B cell (primary cell): Measurements from ENCODE around the gene METTL25. TPM values are rescaled to one million over a fixed set of nuclear protein-coding genes. Genes with fewer than 3 reads are reported as not detected.
A peak's percentile ranks its signal among the peaks of the same experiment; 100 is the strongest.

Experiments used
- ATAC-seq: fragments of 200-7000 bp; cut with Tn5 transposase; one replicate; pipeline ENCODE4 v1.10.0; 2021; ENCODE audit warnings: low read depth, mild to moderate bottlenecking, moderate number of reproducible peaks, moderate library complexity
- CTCF ChIA-PET: fragments of 350-600 bp; sonication (Branson Sonifier 250); formaldehyde crosslinking; loops from one replicate; lab custom pipeline; 2021; ENCODE audit warnings: antibody characterized with exemption, inconsistent platforms; lab: Charles Lee
- POLR2A ChIA-PET: fragments of 350-600 bp; sonication (Branson Sonifier 250); formaldehyde crosslinking; loops from one replicate; lab custom pipeline; 2021; ENCODE audit warnings: antibody characterized with exemption; lab: Charles Lee
- DNase-seq: peaks from one replicate; pipeline ENCODE4 v3.0.0; 2013
- H2AFZ ChIP-seq: 2 replicates; pipeline ENCODE4 v1.6.1; 2012; ENCODE audit warnings: mild to moderate bottlenecking, low read depth, low read length; ENCODE audit not compliant: insufficient read depth, poor library complexity, severe bottlenecking
- H3K27ac ChIP-seq, 2 donors: 1 replicate in 1 of 2; 2 replicates in 1 of 2; pipeline ENCODE4 v1.5.1; 2012 to 2013; ENCODE audit warnings: low read length in 2 of 2, mild to moderate bottlenecking in 2 of 2, moderate library complexity in 1 of 2
- H3K27me3 ChIP-seq, 4 experiments: fragments of 200-600 bp in 1 of 4; sonication (generic) in 1 of 4; replicated peaks in 1 of 4; 1 replicate in 2 of 4; 2 replicates in 2 of 4; pipeline versions ENCODE4 v1.6.1 to v1.7.0; 2013 to 2016; ENCODE audit warnings: low read length in 3 of 4, mild to moderate bottlenecking in 2 of 4, mixed read lengths in 1 of 4, moderate library complexity in 1 of 4; ENCODE audit not compliant: insufficient read depth in 4 of 4, control insufficient read depth in 3 of 4; ENCODE audit errors: control extremely low read depth in 1 of 4
- H3K36me3 ChIP-seq, 2 experiments: replicated peaks in 1 of 2; 1 replicate in 1 of 2; 2 replicates in 1 of 2; pipeline versions ENCODE4 v1.6.1 to v1.7.1; 2013; ENCODE audit warnings: low read length in 1 of 2; ENCODE audit not compliant: insufficient read depth in 2 of 2, control insufficient read depth in 1 of 2; ENCODE audit errors: control extremely low read depth in 1 of 2, extremely low read depth in 1 of 2
- H3K4me1 ChIP-seq, 2 donors: fragments of 200-600 bp in 1 of 2; sonication (generic) in 1 of 2; 1 replicate in 1 of 2; 2 replicates in 1 of 2; pipeline versions ENCODE4 v1.5.1 to v1.6.1; 2013 to 2017; ENCODE audit warnings: low read length in 2 of 2; ENCODE audit not compliant: control insufficient read depth in 2 of 2, insufficient read depth in 2 of 2
- H3K4me2 ChIP-seq: replicated peaks from 2 replicates; pipeline ENCODE3; 2012; ENCODE audit warnings: mild to moderate bottlenecking, low read depth, low read length; ENCODE audit not compliant: poor library complexity, severe bottlenecking
- H3K4me3 ChIP-seq, 5 experiments: fragments of 200-600 bp in 1 of 5; sonication (generic) in 1 of 5; 1 replicate in 3 of 5; 2 replicates in 2 of 5; pipeline versions ENCODE4 v1.5.1 to v1.7.0; 2011 to 2016; ENCODE audit warnings: low read length in 4 of 5, mild to moderate bottlenecking in 4 of 5, low read depth in 2 of 5, control low read depth in 1 of 5, moderate library complexity in 1 of 5; ENCODE audit not compliant: insufficient read depth in 1 of 5; ENCODE audit errors: control extremely low read depth in 1 of 5, extremely low read depth in 1 of 5
- H3K79me2 ChIP-seq: fragments of 200-600 bp; sonication (generic); one replicate; pipeline ENCODE4 v1.6.0; 2016; ENCODE audit warnings: low read length; ENCODE audit not compliant: control insufficient read depth, insufficient read depth
- H3K9ac ChIP-seq: fragments of 200-600 bp; sonication (generic); 2 replicates; pipeline ENCODE4 v1.6.1; 2017; ENCODE audit warnings: mild to moderate bottlenecking, low read length, moderate library complexity
- H3K9me3 ChIP-seq, 3 donors: one replicate each; pipeline versions ENCODE4 v1.6.1 to v1.7.1; 2013; ENCODE audit warnings: low read length in 2 of 3; ENCODE audit not compliant: control insufficient read depth in 2 of 3, insufficient read depth in 1 of 3; ENCODE audit errors: control extremely low read depth in 1 of 3
- H4K20me1 ChIP-seq: 2 replicates; pipeline ENCODE4 v1.6.0; 2012; ENCODE audit warnings: mild to moderate bottlenecking, low read length; ENCODE audit not compliant: insufficient read depth, control insufficient read depth, poor library complexity, severe bottlenecking
- H3K27ac Mint-ChIP-seq: one replicate; pipeline ENCODE4 v1.8.0; 2021; ENCODE audit warnings: mixed read lengths
- H3K27me3 Mint-ChIP-seq: one replicate; pipeline ENCODE4 v1.8.0; 2021; ENCODE audit warnings: mixed read lengths
- H3K4me1 Mint-ChIP-seq: one replicate; pipeline ENCODE4 v1.8.0; 2021; ENCODE audit warnings: mixed read lengths
- H3K4me3 Mint-ChIP-seq: one replicate; pipeline ENCODE4 v1.8.0; 2021; ENCODE audit warnings: mixed read lengths
- H3K9me3 Mint-ChIP-seq: one replicate; pipeline ENCODE4 v1.8.0; 2022; ENCODE audit warnings: mixed read lengths; ENCODE audit not compliant: insufficient read depth
- CTCF ChIP-seq: fragments of 200-600 bp; IDR thresholded peaks from one replicate; pipeline ENCODE4 v1.8.0; 2022; ENCODE audit warnings: antibody characterized with exemption, mild to moderate bottlenecking
- EZH2 ChIP-seq: IDR thresholded peaks from 2 replicates; pipeline ENCODE4 v1.6.1; 2012; ENCODE audit warnings: borderline replicate concordance, low read depth, mild to moderate bottlenecking, moderate library complexity, low read length; ENCODE audit not compliant: insufficient read depth, poor library complexity, severe bottlenecking
- WGBS: methylation state at CpG from one replicate; pipeline ENCODE4 v1.1.5; 2013; ENCODE audit warnings: missing lambda C conversion rate; ENCODE audit not compliant: insufficient coverage; 5-methylcytosine and 5-hydroxymethylcytosine counted together
- intact Hi-C: fragments of 100-400 bp; cut with micrococcal nuclease; formaldehyde crosslinking; loops from one replicate; pipeline ENCODE4 v1.10.0; 2022
- polyA plus RNA-seq: library from polyadenylated mRNA; depleted of rRNA; stranded (reverse); fragments of >200 nt; gene quantifications from 2 replicates; pipeline ENCODE4 v1.2.3, GENCODE V29; 2012
- total RNA-seq, 2 donors: library from RNA; stranded (reverse); fragments of 120-200 nt in 1 of 2; gene quantifications; 1 replicate in 1 of 2; 2 replicates in 1 of 2; pipeline versions ENCODE4 v1.2.3 to v1.2.4, GENCODE V29; 2013 to 2022

The METTL25 gene
- total and polyA plus RNA-seq, 2 donors (not counting 1 experiment from before 2014, with no cell fraction given): 5.4 to 24.1 TPM

GRCh38 chr12:82525616-82526015, 167.3 kb downstream of the METTL25 start:
- no peaks in the 10 kb centered on the region for H3K36me3 ChIP-seq
- H3K9me3 ChIP-seq: no peaks in the 10 kb centered on the region

GRCh38 chr12:82527165-82527780, 168.9 kb downstream of the METTL25 start:
- CTCF ChIA-PET: no interaction called here
- Histone ChIP-seq H2AFZ (no peak overlapping the region), H3K4me2 (no peak overlapping the region), H3K36me3 (no peaks in the 10 kb centered on the region), H3K9me3 (no peaks in the 10 kb centered on the region), H3K79me2 (no peaks in the 10 kb centered on the region), H3K27ac (no peak overlapping the region), H4K20me1 (no peaks in the 10 kb centered on the region), H3K4me1 (no peaks in the 10 kb centered on the region), H3K27me3 (no peaks in the 10 kb centered on the region), H3K4me3 (no peak overlapping the region), H3K9ac (no peak overlapping the region)
- DNase-seq (peak; percentile 20), ATAC-seq (no peak)
- no peaks in the 10 kb centered on the region for H3K27me3 Mint-ChIP-seq
- no peak overlapping the region for H3K4me3 Mint-ChIP-seq
- WGBS: no CpG with 5 or more reads among the region's 5 CpGs
- no peak overlapping the region for H3K27ac Mint-ChIP-seq
- intact Hi-C loops: loop anchor here (5.0 kb wide), 1 partner anchor 1975 kb away; no protein-coding TSS in a partner anchor
- TF ChIP-seq CTCF: peak; percentile 76
- TF ChIP-seq EZH2: no peak
- H3K9me3 Mint-ChIP-seq: no peaks in the 10 kb centered on the region
- POLR2A ChIA-PET: no interaction called here
- H3K4me1 Mint-ChIP-seq: no peaks in the 10 kb centered on the region

More at GRCh38 chr12:82525616-82526015, 167.3 kb downstream of the METTL25 start:
- H3K4me2 ChIP-seq: no peak overlapping the region
- intact Hi-C loops: loop anchor here (5.0 kb wide), 1 partner anchor 1977 kb away; no protein-coding TSS in a partner anchor
- no peaks in the 10 kb centered on the region for H3K27me3 ChIP-seq
- ATAC-seq: no peak
- Mint-ChIP-seq H3K4me3 (no peak overlapping the region), H3K27ac (no peak overlapping the region), H3K9me3 (no peaks in the 10 kb centered on the region), H3K4me1 (no peaks in the 10 kb centered on the region), H3K27me3 (no peaks in the 10 kb centered on the region)
- no peak for DNase-seq
- no peaks in the 10 kb centered on the region for H3K4me1 ChIP-seq
- WGBS: 100% methylated on average over 2 of the region's 2 CpGs
- H3K9ac ChIP-seq: no peak overlapping the region
- POLR2A ChIA-PET: no interaction called here
- no peaks in the 10 kb centered on the region for H4K20me1 ChIP-seq
- no peak for TF ChIP-seq EZH2
- H2AFZ ChIP-seq: no peak overlapping the region
- H3K27ac ChIP-seq: no peak overlapping the region
- CTCF ChIA-PET: interaction anchor here (1.8 kb wide), 1 partner anchor 13 kb away, joined by 4 read pairs; no protein-coding TSS in a partner anchor
- no peak overlapping the region for H3K4me3 ChIP-seq
- H3K79me2 ChIP-seq: no peaks in the 10 kb centered on the region

Other genes starting within 250 kb of the METTL25 start
- gene CCDC59, start 142 bp upstream of the METTL25 start, total RNA-seq: 50.7 and 54.7 TPM in 2 replicates
- gene CCDC59, start 142 bp upstream of the METTL25 start, polyA plus RNA-seq: 55.0 and 143 TPM in 2 replicates